HG02623 (cell line): Measurements from ENCODE around the gene AAGAB.

Experiments used
- ATAC-seq: cut with Tn5 transposase; IDR thresholded peaks from one replicate; pipeline ENCODE4 v1.9.1; 2021; ENCODE audit warnings: moderate library complexity; ENCODE audit not compliant: unreplicated experiment

The AAGAB gene

DNA sequence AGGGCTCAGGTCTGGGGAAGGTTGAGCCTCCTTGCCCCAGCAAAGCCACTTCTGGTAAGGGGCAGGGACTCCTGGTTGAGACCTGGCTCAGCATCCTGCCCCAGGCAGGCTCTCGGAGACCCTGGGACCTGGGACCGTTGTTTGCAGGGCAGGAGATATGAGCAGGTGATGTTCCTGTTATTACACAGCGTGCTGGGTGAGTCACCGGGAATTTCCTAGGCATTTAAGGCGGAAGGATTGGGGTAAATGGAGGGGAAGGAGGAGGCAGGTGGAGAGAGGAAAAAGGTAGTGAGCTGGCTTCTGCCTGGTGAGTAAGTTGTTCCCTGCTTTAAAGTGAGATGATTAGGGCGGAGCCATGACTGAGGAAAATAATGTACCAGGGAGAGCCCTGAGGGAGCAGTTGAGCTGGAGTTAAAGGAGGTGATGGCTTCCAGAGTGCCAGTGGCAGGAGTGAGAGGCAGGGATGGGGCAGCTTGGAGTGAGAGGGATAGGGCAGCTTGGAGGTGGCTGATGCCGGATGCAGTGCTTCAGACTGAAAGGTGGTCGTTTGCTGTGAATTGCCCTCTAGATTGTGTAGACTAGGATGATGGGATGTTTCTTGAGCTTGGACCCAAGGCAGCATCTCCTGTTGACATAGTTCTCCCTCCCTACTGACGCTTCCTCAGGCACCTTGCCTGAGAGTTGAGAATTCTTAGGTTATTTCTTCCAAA lies 79.4 kb downstream of the AAGAB start:
- ATAC-seq, result no peak

DNA sequence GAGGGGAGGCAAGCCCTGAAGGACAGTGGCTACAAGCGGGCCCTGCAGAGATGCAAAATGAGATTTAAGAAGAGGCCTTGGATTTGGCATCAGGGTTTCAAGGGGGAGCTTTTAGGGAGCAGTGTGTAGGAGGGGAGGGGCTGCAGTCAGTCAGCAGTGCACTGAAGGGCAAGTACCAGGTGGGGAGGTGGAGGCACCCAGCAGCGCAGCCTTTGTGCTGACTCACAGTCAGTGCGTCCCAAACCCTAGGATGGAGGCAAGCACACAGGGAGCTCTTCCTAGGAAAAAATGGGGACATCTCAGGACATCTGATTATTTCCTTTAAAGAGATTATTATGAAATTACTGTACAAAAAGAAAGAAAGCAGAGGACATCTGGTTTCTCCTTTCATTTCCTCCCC lies 80.0 kb downstream of the AAGAB start:
- ATAC-seq, result no peak

DNA sequence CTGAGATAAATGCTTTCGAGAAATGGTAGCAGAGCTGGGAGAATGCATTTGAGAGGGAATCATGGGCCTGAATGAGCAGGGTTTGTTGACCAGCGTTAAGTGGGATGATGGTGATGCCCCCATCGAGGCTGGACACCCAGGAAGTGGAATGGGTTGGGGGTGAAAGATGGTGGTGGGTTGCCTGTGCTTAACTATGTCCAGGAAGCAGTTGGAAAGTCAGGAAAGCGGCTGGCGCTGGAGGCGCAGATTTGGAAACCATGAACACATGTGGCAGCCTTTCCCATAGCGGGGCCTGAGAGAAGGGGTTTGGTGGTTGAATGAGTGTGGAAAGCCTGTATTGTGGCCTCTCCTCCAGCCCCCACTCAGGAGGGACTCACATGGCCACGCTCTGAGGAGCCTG lies 80.7 kb downstream of the AAGAB start:
- ATAC-seq, result no peak

DNA sequence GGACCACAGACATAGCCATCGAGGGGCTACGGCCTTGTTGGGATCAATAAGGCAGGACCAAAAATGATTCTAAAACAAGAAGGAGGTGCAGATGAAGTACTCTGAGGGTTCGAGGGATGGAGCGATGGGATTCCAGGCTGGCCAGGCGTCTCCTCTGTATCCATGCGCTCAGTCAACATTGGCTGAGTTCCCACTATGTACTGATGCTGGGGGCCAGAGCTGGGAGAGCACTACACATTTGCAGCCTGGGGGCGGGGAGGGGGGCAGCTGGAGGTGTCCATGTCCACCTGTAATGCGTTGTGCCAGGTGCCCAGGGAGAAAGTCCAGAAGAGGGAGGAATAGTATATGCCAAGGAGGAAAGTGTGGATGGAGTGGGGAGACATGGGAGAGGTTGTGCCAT lies 81.5 kb downstream of the AAGAB start:
- no peak for ATAC-seq

DNA sequence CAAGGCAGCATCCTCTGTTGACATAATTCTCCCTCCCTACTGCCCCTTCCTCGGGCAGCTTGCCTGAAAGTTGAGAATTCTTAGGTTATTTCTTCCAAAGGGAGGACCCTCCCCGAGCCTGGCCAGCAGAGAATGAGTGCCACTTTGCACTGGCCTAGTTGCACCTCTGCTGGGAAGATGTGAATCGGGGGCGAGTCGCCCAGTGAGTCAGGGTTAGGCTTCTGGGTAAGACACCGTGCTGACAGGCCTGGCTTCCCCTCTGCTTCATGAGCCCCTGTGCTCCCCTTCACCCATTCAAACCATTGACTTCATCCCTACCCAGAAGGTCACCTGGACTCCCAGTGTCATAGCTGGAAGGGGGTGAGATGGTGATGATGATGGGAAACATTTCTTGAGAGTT lies 82.3 kb downstream of the AAGAB start:
- no peak for ATAC-seq

DNA sequence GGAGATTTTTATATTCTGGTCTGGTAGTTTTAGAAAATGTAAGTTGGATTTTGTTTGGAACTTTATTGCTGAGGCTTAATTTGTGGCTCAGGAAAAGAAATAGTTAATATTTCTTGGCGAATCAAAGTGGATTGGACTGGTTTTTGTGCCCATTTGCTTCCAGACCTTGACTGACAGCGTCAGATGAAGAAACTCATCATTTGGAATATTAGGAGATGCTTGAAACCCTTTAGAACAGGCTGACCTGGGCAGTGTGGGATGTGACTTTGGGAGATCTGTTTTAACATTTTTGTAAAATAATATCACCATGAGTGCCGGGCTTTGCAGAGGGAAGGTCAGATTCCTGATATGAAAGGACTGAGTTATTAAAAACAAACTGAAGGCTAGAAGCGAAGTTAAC lies 83.0 kb downstream of the AAGAB start:
- ATAC-seq, result no peak

DNA sequence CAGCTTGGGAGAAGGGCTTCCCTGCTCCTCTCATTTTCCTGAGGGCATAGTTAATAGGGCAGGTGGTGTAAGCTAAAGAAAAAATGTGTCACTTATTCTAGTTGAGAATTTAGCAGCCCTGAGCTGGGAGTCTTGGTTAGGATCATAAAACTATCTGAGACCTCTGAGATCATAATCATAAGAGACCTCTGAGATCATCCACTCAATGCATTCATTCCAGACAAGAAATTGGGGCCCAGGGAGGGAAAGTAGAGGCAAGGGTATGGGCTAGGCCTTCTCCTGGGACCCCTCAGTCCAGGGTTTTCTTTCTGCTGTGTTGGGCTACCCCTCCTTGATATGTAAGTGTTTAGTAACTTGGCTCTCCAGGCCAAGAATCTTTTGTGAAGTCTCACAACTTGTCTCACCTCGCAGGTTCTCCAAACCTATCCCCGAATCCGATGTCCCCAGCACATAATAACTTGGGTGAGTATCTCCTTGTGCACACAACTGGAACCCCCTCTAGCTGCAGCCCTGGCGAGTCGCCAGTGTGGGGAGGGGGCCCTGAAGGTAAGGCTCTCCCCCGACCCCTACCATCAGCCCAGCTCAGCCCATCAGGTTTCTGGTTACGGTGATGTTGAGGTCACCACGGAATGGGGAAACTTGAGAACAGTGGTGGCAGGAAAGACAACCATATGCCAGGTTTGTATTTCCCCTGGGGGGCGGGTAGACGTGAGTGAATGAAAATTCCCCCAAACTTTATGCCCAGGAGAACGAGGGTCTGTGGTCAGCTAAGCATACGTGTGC lies 84.1 kb downstream of the AAGAB start:
- ATAC-seq, result no peak

DNA sequence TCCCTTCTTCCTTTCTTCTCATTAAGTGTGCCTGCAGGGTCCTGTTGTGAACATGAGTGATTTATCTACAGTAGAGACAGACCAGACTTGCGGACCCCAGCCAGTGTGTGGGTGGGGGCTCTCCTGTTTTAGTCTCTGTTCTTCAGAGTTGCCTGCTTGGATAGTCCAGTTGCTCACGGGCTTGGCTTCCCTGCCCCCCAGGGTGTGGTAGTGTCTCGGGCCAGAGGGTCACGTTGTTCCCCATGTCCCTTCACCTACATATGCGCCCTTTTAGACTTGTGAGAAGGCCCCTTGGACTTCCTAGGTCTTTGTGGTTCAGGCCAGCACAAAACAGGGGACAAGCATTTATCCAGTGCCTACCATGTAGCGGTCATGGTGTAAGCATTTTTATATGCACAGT lies 85.8 kb downstream of the AAGAB start:
- ATAC-seq, result no peak

DNA sequence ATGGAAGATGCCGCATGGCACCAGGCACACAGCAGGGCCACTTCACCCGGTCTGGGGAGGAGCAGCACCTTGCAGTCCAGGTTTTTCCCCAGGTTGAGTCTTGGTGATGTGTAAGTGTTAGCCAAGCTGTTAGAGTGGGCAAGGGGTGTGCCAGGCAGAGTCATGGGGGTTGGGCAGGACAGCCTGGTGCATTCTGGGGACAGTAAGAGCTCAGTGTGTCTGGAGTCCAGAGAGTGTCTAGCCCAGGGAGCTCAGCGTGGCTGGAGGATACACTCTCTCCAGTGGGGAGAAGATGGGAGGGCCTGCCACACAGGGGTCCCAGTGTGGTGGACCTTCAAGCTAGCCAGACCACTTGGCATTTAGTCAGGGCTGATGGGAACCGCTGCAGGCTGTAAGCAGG lies 87.4 kb downstream of the AAGAB start:
- no peak for ATAC-seq

DNA sequence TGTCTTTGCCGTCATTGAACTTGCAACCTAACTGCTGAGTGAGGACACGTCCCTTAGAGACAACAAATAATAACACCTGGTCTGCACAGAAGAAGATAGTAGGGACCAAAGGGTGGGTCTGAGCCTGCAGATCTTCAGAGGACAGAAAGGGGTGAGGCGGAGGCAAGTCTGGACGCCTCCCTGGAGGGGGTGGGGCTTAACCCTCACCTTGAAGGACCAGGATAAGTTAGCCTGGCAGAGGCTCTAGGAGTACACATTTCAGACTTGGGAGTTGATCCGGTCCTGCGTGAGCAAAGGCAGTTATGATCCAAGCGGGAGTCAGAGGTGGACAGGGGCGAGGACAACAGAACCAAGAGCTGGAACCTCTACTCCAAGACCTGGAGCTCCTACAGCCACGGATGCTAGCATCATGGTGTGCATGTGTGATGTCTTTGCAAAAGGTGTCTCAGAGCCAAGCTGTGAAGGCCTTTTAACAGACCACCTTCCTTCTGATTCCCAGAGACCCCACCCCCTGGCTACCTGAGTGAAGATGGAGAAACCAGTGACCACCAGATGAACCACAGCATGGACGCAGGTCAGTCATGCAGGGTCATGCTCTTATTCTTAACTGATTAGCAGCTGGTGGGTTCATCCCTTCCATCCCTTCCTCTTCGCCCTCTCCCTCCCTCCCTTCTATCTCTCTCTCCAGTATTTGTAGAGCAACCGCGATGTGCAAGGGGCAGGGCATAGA lies 88.0 kb downstream of the AAGAB start:
- no peak for ATAC-seq

DNA sequence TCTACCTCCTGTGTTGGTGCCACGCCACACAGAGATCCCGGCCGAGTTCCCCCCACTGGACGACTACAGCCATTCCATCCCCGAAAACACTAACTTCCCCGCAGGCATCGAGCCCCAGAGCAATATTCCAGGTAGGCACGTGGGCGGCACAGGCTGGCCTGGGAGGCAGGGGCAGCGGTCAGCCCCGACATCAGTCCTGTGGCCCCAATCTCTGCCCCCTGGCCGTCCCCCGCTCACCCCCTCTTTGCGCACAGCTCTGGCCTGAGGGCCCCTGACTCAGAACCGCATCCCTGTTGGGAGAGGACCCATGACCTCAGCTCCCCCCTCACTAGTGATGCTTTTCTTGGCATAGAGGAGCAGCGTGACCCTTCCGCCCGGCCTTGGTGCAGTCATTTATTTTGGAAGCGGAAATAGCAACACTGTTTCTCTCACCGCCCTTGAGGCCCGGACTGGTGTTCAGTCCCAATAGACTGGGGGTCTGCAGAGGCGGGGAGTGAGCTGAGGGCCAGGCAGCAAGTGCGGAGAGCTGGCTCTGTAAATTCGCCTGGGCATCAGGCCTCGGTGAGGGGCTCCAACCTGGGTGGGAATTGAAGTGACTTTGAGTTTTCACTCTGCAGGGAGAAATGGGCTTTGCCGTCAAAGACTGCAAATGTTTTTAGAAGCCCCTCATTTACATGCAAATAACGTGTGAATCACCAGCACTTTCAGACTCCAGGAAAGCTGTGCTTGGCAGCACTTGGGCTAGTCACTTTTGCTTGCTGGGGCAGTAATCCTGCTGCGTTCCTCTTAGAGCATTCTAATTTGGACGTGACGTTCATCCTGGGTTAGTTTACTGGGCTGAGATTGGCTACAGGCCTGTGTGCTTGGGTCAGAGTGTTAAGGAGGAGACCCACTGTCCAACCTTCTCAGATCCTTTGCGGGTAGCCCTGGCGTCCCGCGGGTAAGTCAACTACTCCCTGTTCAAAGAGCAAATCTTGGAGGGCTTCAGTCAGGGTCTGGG lies 88.9 kb downstream of the AAGAB start:
- ATAC-seq, result no peak

DNA sequence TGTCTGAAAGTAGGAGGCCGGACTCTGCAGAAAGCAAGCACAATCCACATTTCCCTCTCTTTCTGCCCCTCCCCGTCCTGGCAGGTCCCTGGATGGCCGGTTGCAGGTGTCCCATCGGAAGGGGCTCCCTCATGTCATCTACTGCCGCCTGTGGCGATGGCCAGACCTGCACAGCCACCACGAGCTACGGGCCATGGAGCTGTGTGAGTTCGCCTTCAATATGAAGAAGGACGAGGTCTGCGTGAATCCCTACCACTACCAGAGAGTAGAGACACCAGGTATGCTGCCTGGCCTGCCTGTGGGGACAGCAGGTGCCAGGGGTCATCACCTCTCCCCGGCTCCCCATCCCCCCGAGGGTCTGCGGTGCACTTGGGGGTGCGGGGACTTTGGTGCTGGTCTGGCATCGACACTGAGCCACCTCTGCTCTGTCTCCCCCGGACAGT lies 89.6 kb downstream of the AAGAB start:
- no peak for ATAC-seq

DNA sequence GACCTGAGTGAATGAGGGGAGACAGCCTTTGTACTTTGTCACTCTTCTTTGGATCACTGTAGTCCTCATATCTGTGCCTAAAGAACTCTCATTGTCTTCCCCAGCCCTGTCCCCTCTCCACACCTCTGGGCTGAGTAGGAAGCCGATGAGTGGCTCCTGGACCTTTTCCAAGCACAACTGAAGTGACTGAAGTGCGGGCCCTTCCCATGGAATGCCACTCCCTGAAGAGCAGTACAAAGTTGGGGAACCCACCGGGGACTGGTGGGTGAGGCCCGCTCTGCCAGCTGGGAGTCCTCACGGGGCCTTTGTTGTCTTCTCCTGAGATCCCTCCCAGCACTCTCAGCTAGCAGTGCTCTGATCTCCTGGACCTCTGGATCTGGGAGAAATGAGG lies 90.1 kb downstream of the AAGAB start:
- ATAC-seq, result no peak

DNA sequence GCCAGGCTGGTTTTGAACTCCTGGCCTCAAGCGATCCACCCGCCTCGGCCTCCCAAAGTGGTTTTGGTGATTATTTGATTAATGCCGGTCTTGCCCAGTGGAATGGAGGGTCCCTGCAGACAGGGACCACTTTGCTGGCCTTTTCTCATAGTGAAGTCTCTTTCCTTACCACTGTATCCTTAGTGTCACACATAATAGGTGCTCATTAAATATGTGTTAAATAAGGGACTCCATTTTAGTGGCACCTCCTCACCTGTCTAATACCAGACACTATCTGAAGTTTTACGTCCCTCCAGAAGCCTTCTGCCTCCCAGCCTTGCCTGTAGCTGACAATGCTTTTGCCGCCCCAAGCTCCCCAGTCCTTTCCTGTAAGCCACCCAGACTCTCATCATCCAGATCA lies 91.3 kb downstream of the AAGAB start:
- ATAC-seq, result no peak

DNA sequence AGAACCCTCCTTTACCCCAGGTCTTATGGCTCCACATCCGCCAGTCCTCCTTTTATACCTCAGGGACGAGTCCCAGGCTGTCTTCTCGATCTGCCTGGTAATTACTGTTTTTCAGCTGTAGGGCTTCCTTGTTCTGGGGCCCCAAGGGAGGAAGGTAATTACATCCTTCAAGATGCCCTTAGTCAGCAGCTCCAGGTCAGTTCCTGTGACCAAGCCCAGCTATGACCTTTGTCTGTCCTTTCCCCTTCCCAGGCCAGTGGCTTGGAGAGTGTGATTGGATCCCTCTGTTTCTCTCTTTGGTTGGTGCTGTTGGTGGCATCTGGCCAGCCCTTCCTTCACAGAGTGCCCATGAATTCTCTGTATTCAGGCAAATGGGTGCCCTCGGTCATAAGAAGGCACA lies 92.6 kb downstream of the AAGAB start:
- ATAC-seq, result no peak

DNA sequence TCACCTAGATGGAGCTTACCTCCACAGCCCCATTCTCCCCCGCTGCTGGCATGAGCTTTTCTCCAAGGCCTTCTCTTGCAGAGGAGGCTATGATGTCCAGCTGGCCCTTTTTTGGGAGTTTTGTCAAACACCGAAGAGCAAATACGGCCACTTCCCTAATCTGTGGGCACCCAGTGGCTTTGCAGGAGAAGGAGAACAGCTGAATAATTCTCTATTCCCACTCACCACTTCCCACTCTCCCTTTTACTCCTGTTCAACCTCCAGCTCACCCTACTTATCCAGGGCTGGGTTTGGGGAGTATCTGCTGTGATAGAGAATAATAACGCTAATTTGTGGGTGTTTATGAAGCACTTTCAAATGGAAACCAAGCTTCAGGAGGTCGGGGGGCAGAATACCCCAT lies 93.0 kb downstream of the AAGAB start:
- no peak for ATAC-seq

DNA sequence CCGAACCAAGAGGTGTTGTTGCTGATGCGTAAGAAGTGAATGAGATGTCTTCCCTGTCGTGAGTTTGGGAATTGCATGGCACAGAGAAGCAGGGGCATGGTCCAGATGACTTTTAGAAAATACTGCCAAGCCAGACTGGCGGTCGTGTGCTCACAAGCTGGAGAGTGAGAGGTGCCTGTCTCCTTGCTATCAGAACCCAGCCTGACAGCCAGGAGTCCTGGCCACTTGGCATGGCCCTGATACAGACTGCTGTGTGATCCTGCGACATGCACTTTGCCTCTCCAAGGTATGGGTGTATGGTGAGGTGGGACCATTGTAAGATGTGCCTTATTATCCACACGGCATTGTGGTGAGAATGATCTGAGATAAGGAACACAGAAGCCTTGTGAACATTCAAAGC lies 96.1 kb downstream of the AAGAB start:
- ATAC-seq, result no peak

DNA sequence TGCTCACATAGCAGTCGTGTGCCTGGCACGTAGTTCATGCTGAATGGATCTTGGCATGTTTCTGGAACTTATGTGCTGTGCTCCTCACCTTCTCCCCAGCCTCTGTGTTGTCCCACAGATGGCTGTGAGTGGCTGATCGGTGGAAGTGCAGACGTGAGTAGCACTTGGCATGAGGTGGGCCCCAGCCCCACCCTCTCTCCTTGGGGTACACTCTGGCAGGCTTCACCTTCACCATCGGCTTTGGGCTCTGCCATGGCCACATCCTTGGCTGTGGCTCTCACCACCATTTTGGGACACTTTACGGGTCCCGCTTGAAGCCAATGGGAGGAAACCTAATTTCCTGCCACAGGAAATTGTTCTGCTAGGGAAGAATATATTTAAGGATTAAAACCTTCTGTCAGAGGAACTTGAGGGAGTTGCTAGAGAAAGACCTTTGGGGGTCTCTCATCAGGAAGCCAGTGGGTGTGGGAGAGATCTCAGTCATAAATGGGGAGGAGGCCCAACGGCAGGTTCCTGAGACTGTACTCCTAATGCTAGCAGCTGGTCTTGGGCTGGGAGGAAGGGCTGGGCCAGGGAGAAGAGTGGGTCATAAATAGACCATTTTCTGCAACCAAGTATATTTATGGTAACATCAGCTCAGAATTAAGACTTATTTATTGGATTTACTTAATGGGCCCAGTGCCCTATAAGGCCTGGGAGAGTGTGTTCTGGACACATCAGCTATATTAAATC lies 96.8 kb downstream of the AAGAB start:
- no peak for ATAC-seq

DNA sequence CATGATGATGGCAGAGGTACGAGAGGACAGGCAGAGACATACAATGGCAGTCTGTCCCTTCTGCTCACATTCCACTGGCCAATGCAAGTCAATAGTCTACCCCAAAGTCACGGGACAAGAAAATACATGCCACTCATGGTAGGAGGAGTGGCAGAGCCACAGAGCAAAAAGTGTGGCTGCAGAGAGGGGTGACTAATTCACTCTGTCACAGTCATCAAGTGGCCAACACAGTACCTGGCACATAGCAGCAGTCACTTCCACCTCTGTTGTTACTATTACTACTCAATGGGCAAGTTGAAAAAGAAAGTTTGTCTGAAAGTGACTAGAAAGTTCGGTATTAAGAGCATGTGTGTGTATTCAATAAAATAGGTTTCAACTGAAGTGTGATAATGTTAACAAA lies 97.6 kb downstream of the AAGAB start:
- ATAC-seq, result no peak

DNA sequence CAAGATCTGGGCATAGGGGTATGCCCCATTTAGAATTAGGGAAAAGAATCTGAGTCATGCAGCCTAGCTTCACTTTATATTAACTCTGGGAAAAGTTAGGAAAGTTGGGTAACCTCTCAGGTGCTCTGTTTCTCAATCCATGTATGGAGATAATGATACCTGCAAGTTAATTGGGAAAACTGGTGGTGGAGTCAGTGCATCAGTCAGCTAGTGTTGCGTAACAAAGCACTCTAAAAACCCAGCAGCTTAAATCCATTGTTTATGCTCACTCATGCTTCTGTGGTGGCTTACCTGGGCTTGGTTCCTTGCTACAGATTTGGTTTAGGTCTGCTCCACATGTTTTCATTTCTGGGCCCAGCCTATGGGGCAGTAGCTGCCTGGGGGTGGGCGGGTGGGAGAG lies 98.0 kb downstream of the AAGAB start:
- ATAC-seq, result no peak
